GM18505 (cell line): ENCODE measurements around the gene SCAMP2.
A peak's percentile ranks its signal among the peaks of the same experiment; 100 is the strongest.
"Not testable (repeated sequence)": the region's sequence is repeated elsewhere in the genome, so short reads cannot be mapped to it uniquely, and the experiment has no call there.

Source experiments
- ATAC-seq: cut with Tn5 transposase; IDR thresholded peaks from one replicate; pipeline ENCODE4 v1.9.1; 2021; ENCODE audit not compliant: unreplicated experiment
- POLR2A ChIP-seq: IDR thresholded peaks from 4 replicates; pipeline ENCODE4 v1.6.1; 2011; ENCODE audit warnings: borderline replicate concordance; ENCODE audit not compliant: insufficient read depth, insufficient read length; ENCODE audit errors: extremely low read depth

The SCAMP2 gene

GRCh38 chr15:74901612-74902063 is 28.5 kb upstream of the SCAMP2 start:
- TF ChIP-seq POLR2A: peak; percentile 9
- ATAC-seq: no peak

GRCh38 chr15:74897300-74897701 is 24.1 kb upstream of the SCAMP2 start:
- no peak for TF ChIP-seq POLR2A
- ATAC-seq: no peak

GRCh38 chr15:74896316-74896715 is 23.2 kb upstream of the SCAMP2 start:
- no peak for ATAC-seq
- TF ChIP-seq POLR2A: no peak

- no peak for TF ChIP-seq POLR2A
- no peak for ATAC-seq
These were observed 22.7 kb upstream of the SCAMP2 start for GRCh38 chr15:74895830-74896229.

- not testable (repeated sequence) for ATAC-seq
These were observed 21.2 kb upstream of the SCAMP2 start for GRCh38 chr15:74894383-74894782.

GRCh38 chr15:74893627-74894026 is 20.5 kb upstream of the SCAMP2 start:
- ATAC-seq: no peak
- no peak for TF ChIP-seq POLR2A

- ATAC-seq: no peak
- no peak for TF ChIP-seq POLR2A
These were observed 19.8 kb upstream of the SCAMP2 start for GRCh38 chr15:74892931-74893330.

- TF ChIP-seq POLR2A: no peak
- ATAC-seq: no peak
These were observed 19.1 kb upstream of the SCAMP2 start for GRCh38 chr15:74892313-74892712.

GRCh38 chr15:74891469-74891868 is 18.3 kb upstream of the SCAMP2 start:
- ATAC-seq: no peak
- no peak for TF ChIP-seq POLR2A

- TF ChIP-seq POLR2A: no peak
- ATAC-seq: no peak
These were observed 17.4 kb upstream of the SCAMP2 start for GRCh38 chr15:74890665-74890960.

- ATAC-seq: no peak
- TF ChIP-seq POLR2A: peak; percentile 97
These were observed 16.9 kb upstream of the SCAMP2 start, which contains the start of gene MPI for GRCh38 chr15:74889883-74890664. TSS of gene MPI (plus strand) at chr15:74890042. CDS start at chr15:74890074, 32 bp downstream.

- TF ChIP-seq POLR2A: no peak
- no peak for ATAC-seq
These were observed 16.3 kb upstream of the SCAMP2 start for GRCh38 chr15:74889390-74889882.

GRCh38 chr15:74888716-74889115 is 15.6 kb upstream of the SCAMP2 start:
- ATAC-seq: no peak
- TF ChIP-seq POLR2A: no peak

GRCh38 chr15:74887537-74888193 is 14.5 kb upstream of the SCAMP2 start:
- ATAC-seq: not testable (repeated sequence)
